ENCODE measurements around the gene HAUS1.

- TF ChIP-seq, protein P1, sequence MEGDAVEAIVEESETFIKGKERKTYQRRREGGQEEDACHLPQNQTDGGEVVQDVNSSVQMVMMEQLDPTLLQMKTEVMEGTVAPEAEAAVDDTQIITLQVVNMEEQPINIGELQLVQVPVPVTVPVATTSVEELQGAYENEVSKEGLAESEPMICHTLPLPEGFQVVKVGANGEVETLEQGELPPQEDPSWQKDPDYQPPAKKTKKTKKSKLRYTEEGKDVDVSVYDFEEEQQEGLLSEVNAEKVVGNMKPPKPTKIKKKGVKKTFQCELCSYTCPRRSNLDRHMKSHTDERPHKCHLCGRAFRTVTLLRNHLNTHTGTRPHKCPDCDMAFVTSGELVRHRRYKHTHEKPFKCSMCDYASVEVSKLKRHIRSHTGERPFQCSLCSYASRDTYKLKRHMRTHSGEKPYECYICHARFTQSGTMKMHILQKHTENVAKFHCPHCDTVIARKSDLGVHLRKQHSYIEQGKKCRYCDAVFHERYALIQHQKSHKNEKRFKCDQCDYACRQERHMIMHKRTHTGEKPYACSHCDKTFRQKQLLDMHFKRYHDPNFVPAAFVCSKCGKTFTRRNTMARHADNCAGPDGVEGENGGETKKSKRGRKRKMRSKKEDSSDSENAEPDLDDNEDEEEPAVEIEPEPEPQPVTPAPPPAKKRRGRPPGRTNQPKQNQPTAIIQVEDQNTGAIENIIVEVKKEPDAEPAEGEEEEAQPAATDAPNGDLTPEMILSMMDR (conservative IDR thresholded peaks at IDR 0.05): no peak
- no peak for TF ChIP-seq EZH2 (IDR thresholded peaks at IDR 0.05; ENCODE audit: low read depth)
These were observed 41.4 kb upstream of the HAUS1 start for GRCh38 chr18:46062781-46063180.

All from PC-9 (cell line).